LNCAP (cell line): ENCODE measurements around the gene THRAP3.

ENCODE experiments used
- CTCF ChIP-seq: fragments of 450-650 bp; IDR thresholded peaks from 2 replicates; pipeline ENCODE4 v1.5.1; 2017; ENCODE audit warnings: mild to moderate bottlenecking

The THRAP3 gene

DNA sequence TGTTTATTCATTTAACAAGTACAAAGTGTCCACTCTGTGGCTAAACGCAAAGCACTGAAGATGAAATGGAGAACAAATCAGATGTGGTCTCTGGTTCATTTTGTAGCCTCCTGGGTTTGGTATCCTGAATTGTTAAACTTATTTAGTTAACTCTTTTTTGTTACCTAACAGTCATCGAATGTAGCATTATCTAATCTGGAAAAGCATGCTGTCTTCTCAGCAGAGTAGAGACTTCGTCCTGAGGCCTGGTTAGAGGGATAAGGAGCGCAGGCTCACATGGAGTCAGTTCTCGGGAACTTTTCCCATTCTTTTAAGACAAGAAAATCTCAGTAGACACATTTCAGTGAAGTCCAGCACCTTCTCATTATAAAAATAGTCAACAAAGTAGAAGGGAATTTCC lies 48.8 kb downstream of the THRAP3 start:
- TF ChIP-seq CTCF: no peak

DNA sequence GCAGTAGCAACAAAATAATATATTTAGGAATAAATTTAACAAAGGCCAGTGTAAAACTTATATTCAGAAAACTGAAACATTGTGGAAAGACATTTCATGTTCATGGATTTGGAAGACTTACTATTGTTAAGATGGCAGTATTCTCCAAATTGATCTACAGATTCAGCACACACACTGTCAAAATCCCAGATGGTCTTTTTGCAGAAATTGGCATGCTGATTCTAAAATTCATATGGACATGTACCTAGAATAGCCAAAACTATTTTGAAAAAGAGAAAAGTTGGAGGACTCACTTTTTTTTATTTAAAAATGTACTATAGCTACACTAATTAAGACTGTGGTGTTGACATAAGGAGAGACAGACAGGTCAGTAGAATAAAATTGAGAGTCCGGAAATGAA lies 50.0 kb downstream of the THRAP3 start:
- no peak for TF ChIP-seq CTCF

DNA sequence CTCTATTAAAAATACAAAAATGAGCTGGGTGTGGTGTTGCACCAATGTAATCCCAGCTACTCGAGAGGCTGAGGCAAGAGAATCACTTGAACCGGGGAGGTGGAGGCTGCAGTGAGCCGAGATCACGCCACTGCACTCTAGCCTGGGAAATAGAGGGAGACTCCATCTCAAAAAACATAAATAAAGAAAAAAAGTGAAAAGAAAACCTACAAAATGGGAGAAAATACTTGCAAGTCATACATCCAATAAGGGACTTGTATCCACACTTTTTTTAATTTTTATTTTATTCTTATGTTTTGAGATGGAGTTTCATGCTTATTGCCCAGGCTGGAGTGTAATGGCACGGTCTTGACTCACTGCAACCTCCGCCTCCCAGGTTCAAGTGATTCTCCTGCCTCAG lies 52.4 kb downstream of the THRAP3 start:
- no peak for TF ChIP-seq CTCF

DNA sequence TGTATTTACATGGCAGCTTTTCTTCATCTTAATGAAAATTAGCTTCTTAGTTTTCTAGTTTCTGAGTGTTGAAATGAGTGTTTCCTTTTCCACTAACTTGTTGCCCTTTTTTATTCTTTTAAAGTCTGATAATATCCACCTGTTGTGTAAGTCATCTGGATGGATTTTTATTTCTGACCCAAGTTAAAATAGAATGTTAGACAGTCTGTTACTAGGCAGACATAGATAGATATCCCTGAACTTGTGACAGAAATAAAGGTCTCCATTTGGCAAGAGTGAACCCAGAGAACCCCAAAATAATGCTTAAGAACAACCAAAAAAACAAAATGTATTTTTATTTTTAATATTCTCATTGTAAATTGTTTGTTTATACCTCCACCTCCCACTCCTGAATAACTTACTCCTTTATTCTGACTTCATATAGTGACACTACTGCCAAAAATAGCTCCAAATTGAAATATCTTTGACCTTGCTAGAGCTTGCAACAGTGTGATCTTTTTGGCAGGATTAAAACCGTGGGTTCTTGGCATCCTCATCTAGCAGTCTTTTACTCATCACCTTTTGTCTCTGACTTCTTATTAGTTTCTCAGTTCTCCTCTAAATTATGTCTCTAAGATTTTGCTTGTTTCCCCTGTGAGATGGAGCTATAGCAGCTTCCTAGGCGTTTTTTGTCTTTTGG lies 55.0 kb downstream of the THRAP3 start:
- TF ChIP-seq CTCF: no peak

- TF ChIP-seq CTCF: no peak
Measured at GRCh38 chr1:36279789-36280296, 55.6 kb downstream of the THRAP3 start.

- no peak for TF ChIP-seq CTCF
Measured at GRCh38 chr1:36284061-36284460, 59.8 kb downstream of the THRAP3 start.

GRCh38 chr1:36284517-36284916 lies 60.3 kb downstream of the THRAP3 start:
- TF ChIP-seq CTCF: no peak
